ENCODE results near the gene CADM4.

Gene CADM4

GRCh38 chr19:43578787-43579186 is 60.9 kb downstream of the CADM4 start:
- DNase-seq, result no peak

- DNase-seq, result no peak
Observed at GRCh38 chr19:43575955-43576878, 63.4 kb downstream of the CADM4 start.

GRCh38 chr19:43575156-43575950 is 64.3 kb downstream of the CADM4 start, which contains the start of the genes PINLYP and XRCC1:
PINLYP (plus strand) TSS chr19:43575801; CDS start chr19:43577192, 1,391 bp downstream.
XRCC1 (minus strand) TSS chr19:43575527; CDS start chr19:43575458, 69 bp downstream.
- peak; percentile 99 for DNase-seq

GRCh38 chr19:43574424-43575155 is 65.1 kb downstream of the CADM4 start:
- DNase-seq, result no peak
